ENCODE measurements around the gene EPHB1.

- no peak for TF ChIP-seq POLR2A (IDR thresholded peaks at IDR 0.05)
- TF ChIP-seq, protein P1, sequence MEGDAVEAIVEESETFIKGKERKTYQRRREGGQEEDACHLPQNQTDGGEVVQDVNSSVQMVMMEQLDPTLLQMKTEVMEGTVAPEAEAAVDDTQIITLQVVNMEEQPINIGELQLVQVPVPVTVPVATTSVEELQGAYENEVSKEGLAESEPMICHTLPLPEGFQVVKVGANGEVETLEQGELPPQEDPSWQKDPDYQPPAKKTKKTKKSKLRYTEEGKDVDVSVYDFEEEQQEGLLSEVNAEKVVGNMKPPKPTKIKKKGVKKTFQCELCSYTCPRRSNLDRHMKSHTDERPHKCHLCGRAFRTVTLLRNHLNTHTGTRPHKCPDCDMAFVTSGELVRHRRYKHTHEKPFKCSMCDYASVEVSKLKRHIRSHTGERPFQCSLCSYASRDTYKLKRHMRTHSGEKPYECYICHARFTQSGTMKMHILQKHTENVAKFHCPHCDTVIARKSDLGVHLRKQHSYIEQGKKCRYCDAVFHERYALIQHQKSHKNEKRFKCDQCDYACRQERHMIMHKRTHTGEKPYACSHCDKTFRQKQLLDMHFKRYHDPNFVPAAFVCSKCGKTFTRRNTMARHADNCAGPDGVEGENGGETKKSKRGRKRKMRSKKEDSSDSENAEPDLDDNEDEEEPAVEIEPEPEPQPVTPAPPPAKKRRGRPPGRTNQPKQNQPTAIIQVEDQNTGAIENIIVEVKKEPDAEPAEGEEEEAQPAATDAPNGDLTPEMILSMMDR (IDR thresholded peaks at IDR 0.05) = no peak
- no peak for TF ChIP-seq POLR2AphosphoS5 (IDR thresholded peaks at IDR 0.05)
These were observed 3.7 kb downstream of the EPHB1 start for GRCh38 chr3:134798681-134799311.

Measured in transverse colon (tissue), 4 donors.